Keratinocyte (primary cell): ENCODE data around the gene RUSC1. TPM values are rescaled to one million over a fixed set of nuclear protein-coding genes. Genes with fewer than 3 reads are reported as not detected.

Experiments used
- DNase-seq: peaks from one replicate; pipeline ENCODE4 v3.0.0-alpha.2; 2011; ENCODE audit warnings: low read depth, missing footprints, low spot score
- FAIRE-seq: peaks from 2 replicates; lab custom pipeline; 2011; peaks lifted over from hg19 to GRCh38; lab: Jason Lieb, UNC
- H2AFZ ChIP-seq: 2 replicates; pipeline ENCODE4 v1.6.0; 2012; ENCODE audit warnings: low read length, control low read depth, inconsistent platforms; ENCODE audit not compliant: control insufficient read depth
- H3K27ac ChIP-seq: 2 replicates; pipeline ENCODE4 v1.5.1; 2011; ENCODE audit warnings: low read length; ENCODE audit not compliant: control insufficient read depth, insufficient read depth
- H3K27me3 ChIP-seq: 3 replicates; pipeline ENCODE4 v1.6.0; 2011; ENCODE audit warnings: low read length; ENCODE audit not compliant: control insufficient read depth, insufficient read depth; ENCODE audit errors: extremely low read depth
- H3K36me3 ChIP-seq, 2 experiments: 2 replicates in 1 of 2; 3 replicates in 1 of 2; pipeline ENCODE4 v1.5.1; 2011; ENCODE audit warnings: low read length in 2 of 2, mild to moderate bottlenecking in 1 of 2; ENCODE audit not compliant: control insufficient read depth in 2 of 2, insufficient read depth in 2 of 2; ENCODE audit errors: extremely low read depth in 1 of 2
- H3K4me1 ChIP-seq: 3 replicates; pipeline ENCODE4 v1.5.1; 2011; ENCODE audit warnings: low read length; ENCODE audit not compliant: control insufficient read depth, insufficient read depth; ENCODE audit errors: extremely low read depth
- H3K4me2 ChIP-seq: 3 replicates; pipeline ENCODE4 v1.6.0; 2011; ENCODE audit warnings: low read depth, low read length; ENCODE audit not compliant: control insufficient read depth, insufficient read depth; ENCODE audit errors: extremely low read depth
- H3K4me3 ChIP-seq, 3 experiments: fragments of 200-600 bp in 1 of 3; sonication (generic) in 1 of 3; 2 replicates in 2 of 3; 3 replicates in 1 of 3; pipeline ENCODE4 v1.5.1; 2011 to 2016; ENCODE audit warnings: low read length in 3 of 3, mild to moderate bottlenecking in 3 of 3, control low read depth in 2 of 3, inconsistent platforms in 1 of 3, low read depth in 1 of 3, mixed read lengths in 1 of 3, mixed run types in 1 of 3, moderate library complexity in 1 of 3; ENCODE audit not compliant: control insufficient read depth in 2 of 3, insufficient read depth in 2 of 3; ENCODE audit errors: extremely low read depth in 1 of 3
- H3K79me2 ChIP-seq: 2 replicates; pipeline ENCODE4 v1.6.0; 2012; ENCODE audit warnings: low read length; ENCODE audit not compliant: control insufficient read depth, insufficient read depth
- H3K9ac ChIP-seq: 3 replicates; pipeline ENCODE4 v1.6.0; 2011; ENCODE audit warnings: low read length; ENCODE audit not compliant: control insufficient read depth, insufficient read depth; ENCODE audit errors: extremely low read depth
- H3K9me1 ChIP-seq: 3 replicates; pipeline ENCODE4 v1.6.0; 2011; ENCODE audit warnings: low read length; ENCODE audit not compliant: control insufficient read depth, insufficient read depth; ENCODE audit errors: extremely low read depth
- H3K9me3 ChIP-seq: 2 replicates; pipeline ENCODE4 v1.5.1; 2012; ENCODE audit warnings: low read depth, low read length; ENCODE audit not compliant: control insufficient read depth
- H4K20me1 ChIP-seq: 3 replicates; pipeline ENCODE4 v1.6.0; 2011; ENCODE audit warnings: low read length; ENCODE audit not compliant: control insufficient read depth, insufficient read depth; ENCODE audit errors: extremely low read depth
- CTCF ChIP-seq, 3 experiments: IDR thresholded peaks in 1 of 3; conservative IDR thresholded peaks in 1 of 3; optimal IDR thresholded peaks in 1 of 3; 2 replicates in 2 of 3; 3 replicates in 1 of 3; pipeline versions ENCODE3 to v1.5.1; 2011; ENCODE audit warnings: low read length in 3 of 3, mild to moderate bottlenecking in 3 of 3, moderate library complexity in 2 of 3, control low read depth in 1 of 3, inconsistent platforms in 1 of 3; ENCODE audit not compliant: insufficient read depth in 2 of 3; ENCODE audit errors: extremely low read depth in 1 of 3
- EZH2 ChIP-seq: IDR thresholded peaks from one replicate; pipeline ENCODE4 v1.6.1; 2012; ENCODE audit warnings: inconsistent platforms, mild to moderate bottlenecking, low read length, moderate library complexity
- dilution Hi-C: fragments of 300-500 bp; cut with MboI; formaldehyde crosslinking; loops from one replicate; pipeline ENCODE4 v1.7.0; 2020; ENCODE audit warnings: low sequenced_read_pairs; ENCODE audit not compliant: extremely low pct_ligation_motif_present
- polyA plus RNA-seq, 5 experiments: library from polyadenylated mRNA; depleted of rRNA in 3 of 5; stranded (reverse) in 3 of 5; stranded (forward) in 1 of 5; unstranded in 1 of 5; fragments of >200 nt; gene quantifications; 1 replicate in 1 of 5; 2 replicates in 3 of 5; 3 replicates in 1 of 5; pipeline versions ENCODE4 v1.2.1 to v1.2.3, GENCODE V29; 2011 to 2012; ENCODE audit warnings: missing spikeins in 2 of 5, low read depth in 1 of 5, low replicate concordance in 1 of 5

Gene RUSC1
- polyA plus RNA-seq, 1 donor (not counting 4 experiments of a cell fraction or from before 2014, with no cell fraction given) = 32.8 TPM

GRCh38 chr1:155295183-155295941, 25.3 kb upstream of the RUSC1 start:
- H3K79me2 ChIP-seq = no peaks in the 10 kb centered on the region
- H4K20me1 ChIP-seq = no peaks in the 10 kb centered on the region
- H3K9ac ChIP-seq = no peak overlapping the region
- peak overlapping the region in 1 of 3 experiments; percentile 33 for H3K4me3 ChIP-seq
- FAIRE-seq (no peak), DNase-seq (no peak)
- no peak overlapping the region for H3K27ac ChIP-seq
- peak overlapping the region; percentile 63 for H2AFZ ChIP-seq
- dilution Hi-C loops = no loop called here
- no peaks in the 10 kb centered on the region for H3K36me3 ChIP-seq
- no peaks in the 10 kb centered on the region for H3K9me3 ChIP-seq
- H3K4me1 ChIP-seq = peaks cover 12% of the 10 kb centered on the region
- peak overlapping the region; percentile 60 for H3K4me2 ChIP-seq
- TF ChIP-seq CTCF (optimal IDR thresholded peaks at IDR 0.05 in 1 of 3, IDR thresholded peaks at IDR 0.05 in 1 of 3, conservative IDR thresholded peaks at IDR 0.05 in 1 of 3; ENCODE audit: extremely low read depth in 1 of 3, insufficient read depth in 2 of 3, low read length in 3 of 3) (no peak), EZH2 (peak; percentile 23)
- H3K9me1 ChIP-seq = no peaks in the 10 kb centered on the region
- H3K27me3 ChIP-seq = peaks cover 18% of the 10 kb centered on the region

- Histone ChIP-seq H3K27me3 (peaks cover 18% of the 10 kb centered on the region), H4K20me1 (no peaks in the 10 kb centered on the region), H3K4me2 (peak overlapping the region; percentile 60), H3K9me1 (no peaks in the 10 kb centered on the region), H3K27ac (no peak overlapping the region), H3K9me3 (no peaks in the 10 kb centered on the region), H3K4me3 (no peak overlapping the region), H3K9ac (no peak overlapping the region), H3K4me1 (peaks cover 12% of the 10 kb centered on the region), H2AFZ (peak overlapping the region; percentile 63), H3K79me2 (no peaks in the 10 kb centered on the region), H3K36me3 (no peaks in the 10 kb centered on the region)
- dilution Hi-C loops = no loop called here
- no peak for TF ChIP-seq EZH2
- no peak for TF ChIP-seq CTCF (optimal IDR thresholded peaks at IDR 0.05 in 1 of 3, IDR thresholded peaks at IDR 0.05 in 1 of 3, conservative IDR thresholded peaks at IDR 0.05 in 1 of 3; ENCODE audit: extremely low read depth in 1 of 3, insufficient read depth in 2 of 3, low read length in 3 of 3)
- FAIRE-seq (no peak), DNase-seq (no peak)
These were observed 24.8 kb upstream of the RUSC1 start for GRCh38 chr1:155295942-155296267.
